Measurements from ENCODE around the gene FGF10. TPM values are rescaled to one million over a fixed set of nuclear protein-coding genes. Genes with fewer than 3 reads are reported as not detected.

Gene FGF10
- total and polyA plus RNA-seq, 2 donors = 0.59 to 0.99 TPM

GRCh38 chr5:44388321-44389089 is 715 bp downstream of the FGF10 start:
- no peaks in the 10 kb centered on the region for H3K9me3 ChIP-seq (ENCODE audit: control insufficient read depth in 2 of 2, insufficient read depth in 1 of 2, low read length in 1 of 2)
- peaks cover 6 to 40% of the 10 kb centered on the region in 2 donors for H3K27me3 ChIP-seq (ENCODE audit: control insufficient read depth in 2 of 2, insufficient read depth in 1 of 2, low read length in 1 of 2)
- H3K27ac ChIP-seq (ENCODE audit: low read depth in 1 of 2, low read length in 1 of 2) = peak overlapping the region in 1 of 2 donors; percentile 11
- DNase-seq (ENCODE audit: low read depth in 6 of 9, low spot score in 9 of 9) = no peak
- H3K36me3 ChIP-seq (ENCODE audit: control insufficient read depth in 2 of 2, insufficient read depth in 2 of 2, low read length in 1 of 2) = no peaks in the 10 kb centered on the region
- WGBS = 4% methylated on average over 27 of the region's 27 CpGs
- peak overlapping the region in 1 of 2 donors; percentile 5 for H3K4me3 ChIP-seq (ENCODE audit: low read length in 2 of 2)
- H3K4me1 ChIP-seq (ENCODE audit: control insufficient read depth in 2 of 2, insufficient read depth in 2 of 2, low read length in 2 of 2) = no peaks in the 10 kb centered on the region

- DNase-seq (ENCODE audit: low read depth in 6 of 9, low spot score in 9 of 9) = no peak
- 15% methylated on average over 11 of the region's 11 CpGs for WGBS
Observed at GRCh38 chr5:44387921-44388320, 1.3 kb downstream of the FGF10 start.

GRCh38 chr5:44387406-44387805 is 1.8 kb downstream of the FGF10 start:
- WGBS = 30% methylated on average over 3 of the region's 3 CpGs
- Histone ChIP-seq H3K27ac (ENCODE audit: low read depth in 1 of 2, low read length in 1 of 2) (no peak overlapping the region), H3K9me3 (ENCODE audit: control insufficient read depth in 2 of 2, insufficient read depth in 1 of 2, low read length in 1 of 2) (no peaks in the 10 kb centered on the region), H3K36me3 (ENCODE audit: control insufficient read depth in 2 of 2, insufficient read depth in 2 of 2, low read length in 1 of 2) (no peaks in the 10 kb centered on the region), H3K27me3 (ENCODE audit: control insufficient read depth in 2 of 2, insufficient read depth in 1 of 2, low read length in 1 of 2) (peaks cover 6 to 40% of the 10 kb centered on the region in 2 donors), H3K4me3 (ENCODE audit: low read length in 2 of 2) (no peak overlapping the region), H3K4me1 (ENCODE audit: control insufficient read depth in 2 of 2, insufficient read depth in 2 of 2, low read length in 2 of 2) (no peaks in the 10 kb centered on the region)
- no peak for DNase-seq (ENCODE audit: low read depth in 6 of 9, low spot score in 9 of 9)

More at GRCh38 chr5:44387921-44388320, 1.3 kb downstream of the FGF10 start:
- Histone ChIP-seq H3K4me1 (ENCODE audit: control insufficient read depth in 2 of 2, insufficient read depth in 2 of 2, low read length in 2 of 2) (no peaks in the 10 kb centered on the region), H3K4me3 (ENCODE audit: low read length in 2 of 2) (peak overlapping the region in 1 of 2 donors; percentile 5), H3K27ac (ENCODE audit: low read depth in 1 of 2, low read length in 1 of 2) (no peak overlapping the region), H3K9me3 (ENCODE audit: control insufficient read depth in 2 of 2, insufficient read depth in 1 of 2, low read length in 1 of 2) (no peaks in the 10 kb centered on the region), H3K27me3 (ENCODE audit: control insufficient read depth in 2 of 2, insufficient read depth in 1 of 2, low read length in 1 of 2) (peaks cover 6 to 40% of the 10 kb centered on the region in 2 donors), H3K36me3 (ENCODE audit: control insufficient read depth in 2 of 2, insufficient read depth in 2 of 2, low read length in 1 of 2) (no peaks in the 10 kb centered on the region)

GRCh38 chr5:44385291-44385900 is 3.8 kb downstream of the FGF10 start:
- Histone ChIP-seq H3K9me3 (ENCODE audit: control insufficient read depth in 2 of 2, insufficient read depth in 1 of 2, low read length in 1 of 2) (no peaks in the 10 kb centered on the region), H3K36me3 (ENCODE audit: control insufficient read depth in 2 of 2, insufficient read depth in 2 of 2, low read length in 1 of 2) (no peaks in the 10 kb centered on the region), H3K27ac (ENCODE audit: low read depth in 1 of 2, low read length in 1 of 2) (no peak overlapping the region), H3K4me3 (ENCODE audit: low read length in 2 of 2) (no peak overlapping the region), H3K27me3 (ENCODE audit: control insufficient read depth in 2 of 2, insufficient read depth in 1 of 2, low read length in 1 of 2) (peaks cover 6 to 32% of the 10 kb centered on the region in 2 donors), H3K4me1 (ENCODE audit: control insufficient read depth in 2 of 2, insufficient read depth in 2 of 2, low read length in 2 of 2) (no peaks in the 10 kb centered on the region)
- DNase-seq (ENCODE audit: low read depth in 6 of 9, low spot score in 9 of 9) = no peak
- WGBS = 37% methylated on average over 4 of the region's 4 CpGs

GRCh38 chr5:44384816-44385215 is 4.4 kb downstream of the FGF10 start:
- H3K36me3 ChIP-seq (ENCODE audit: control insufficient read depth in 2 of 2, insufficient read depth in 2 of 2, low read length in 1 of 2) = no peaks in the 10 kb centered on the region
- WGBS = 40% methylated on average over 1 of the region's 1 CpG
- no peak overlapping the region for H3K4me3 ChIP-seq (ENCODE audit: low read length in 2 of 2)
- H3K27me3 ChIP-seq (ENCODE audit: control insufficient read depth in 2 of 2, insufficient read depth in 1 of 2, low read length in 1 of 2) = peaks cover 6 to 26% of the 10 kb centered on the region in 2 donors
- DNase-seq (ENCODE audit: low read depth in 6 of 9, low spot score in 9 of 9) = no peak
- no peaks in the 10 kb centered on the region for H3K4me1 ChIP-seq (ENCODE audit: control insufficient read depth in 2 of 2, insufficient read depth in 2 of 2, low read length in 2 of 2)
- no peak overlapping the region for H3K27ac ChIP-seq (ENCODE audit: low read depth in 1 of 2, low read length in 1 of 2)
- H3K9me3 ChIP-seq (ENCODE audit: control insufficient read depth in 2 of 2, insufficient read depth in 1 of 2, low read length in 1 of 2) = no peaks in the 10 kb centered on the region

- H3K36me3 ChIP-seq (ENCODE audit: control insufficient read depth in 2 of 2, insufficient read depth in 2 of 2, low read length in 1 of 2) = no peaks in the 10 kb centered on the region
- H3K9me3 ChIP-seq (ENCODE audit: control insufficient read depth in 2 of 2, insufficient read depth in 1 of 2, low read length in 1 of 2) = no peaks in the 10 kb centered on the region
- peaks cover 0 to 7% of the 10 kb centered on the region in 2 donors for H3K27me3 ChIP-seq (ENCODE audit: control insufficient read depth in 2 of 2, insufficient read depth in 1 of 2, low read length in 1 of 2)
- no peak overlapping the region for H3K4me3 ChIP-seq (ENCODE audit: low read length in 2 of 2)
- no peaks in the 10 kb centered on the region for H3K4me1 ChIP-seq (ENCODE audit: control insufficient read depth in 2 of 2, insufficient read depth in 2 of 2, low read length in 2 of 2)
- no peak for DNase-seq (ENCODE audit: low read depth in 6 of 9, low spot score in 9 of 9)
- H3K27ac ChIP-seq (ENCODE audit: low read depth in 1 of 2, low read length in 1 of 2) = no peak overlapping the region
Observed at GRCh38 chr5:44382894-44383293, 6.3 kb downstream of the FGF10 start.

- no peak overlapping the region for H3K4me3 ChIP-seq (ENCODE audit: low read length in 2 of 2)
- no peak for DNase-seq (ENCODE audit: low read depth in 6 of 9, low spot score in 9 of 9)
- H3K36me3 ChIP-seq (ENCODE audit: control insufficient read depth in 2 of 2, insufficient read depth in 2 of 2, low read length in 1 of 2) = no peaks in the 10 kb centered on the region
- H3K4me1 ChIP-seq (ENCODE audit: control insufficient read depth in 2 of 2, insufficient read depth in 2 of 2, low read length in 2 of 2) = no peaks in the 10 kb centered on the region
- H3K27ac ChIP-seq (ENCODE audit: low read depth in 1 of 2, low read length in 1 of 2) = no peak overlapping the region
- no peaks in the 10 kb centered on the region for H3K9me3 ChIP-seq (ENCODE audit: control insufficient read depth in 2 of 2, insufficient read depth in 1 of 2, low read length in 1 of 2)
- 79% methylated on average over 2 of the region's 2 CpGs for WGBS
- no peaks in the 10 kb centered on the region for H3K27me3 ChIP-seq (ENCODE audit: control insufficient read depth in 2 of 2, insufficient read depth in 1 of 2, low read length in 1 of 2)
Observed at GRCh38 chr5:44377057-44377456, 12.2 kb downstream of the FGF10 start.

GRCh38 chr5:44372028-44372427 is 17.2 kb downstream of the FGF10 start:
- Histone ChIP-seq H3K27me3 (ENCODE audit: control insufficient read depth in 2 of 2, insufficient read depth in 1 of 2, low read length in 1 of 2) (no peaks in the 10 kb centered on the region), H3K9me3 (ENCODE audit: control insufficient read depth in 2 of 2, insufficient read depth in 1 of 2, low read length in 1 of 2) (no peaks in the 10 kb centered on the region), H3K27ac (ENCODE audit: low read depth in 1 of 2, low read length in 1 of 2) (no peak overlapping the region), H3K4me1 (ENCODE audit: control insufficient read depth in 2 of 2, insufficient read depth in 2 of 2, low read length in 2 of 2) (no peaks in the 10 kb centered on the region), H3K4me3 (ENCODE audit: low read length in 2 of 2) (no peak overlapping the region), H3K36me3 (ENCODE audit: control insufficient read depth in 2 of 2, insufficient read depth in 2 of 2, low read length in 1 of 2) (no peaks in the 10 kb centered on the region)
- no peak for DNase-seq (ENCODE audit: low read depth in 6 of 9, low spot score in 9 of 9)
- 91% methylated on average over 4 of the region's 4 CpGs for WGBS

GRCh38 chr5:44367203-44367602 is 22.0 kb downstream of the FGF10 start:
- no peaks in the 10 kb centered on the region for H3K9me3 ChIP-seq (ENCODE audit: control insufficient read depth in 2 of 2, insufficient read depth in 1 of 2, low read length in 1 of 2)
- no peaks in the 10 kb centered on the region for H3K36me3 ChIP-seq (ENCODE audit: control insufficient read depth in 2 of 2, insufficient read depth in 2 of 2, low read length in 1 of 2)
- no peaks in the 10 kb centered on the region for H3K4me1 ChIP-seq (ENCODE audit: control insufficient read depth in 2 of 2, insufficient read depth in 2 of 2, low read length in 2 of 2)
- DNase-seq (ENCODE audit: low read depth in 6 of 9, low spot score in 9 of 9) = no peak
- no peak overlapping the region for H3K4me3 ChIP-seq (ENCODE audit: low read length in 2 of 2)
- no peak overlapping the region for H3K27ac ChIP-seq (ENCODE audit: low read depth in 1 of 2, low read length in 1 of 2)
- no peaks in the 10 kb centered on the region for H3K27me3 ChIP-seq (ENCODE audit: control insufficient read depth in 2 of 2, insufficient read depth in 1 of 2, low read length in 1 of 2)
- 87% methylated on average over 1 of the region's 1 CpG for WGBS
